Chondrocyte (in vitro differentiated cells): ENCODE results near the gene DCAF6. TPM values are rescaled to one million over a fixed set of nuclear protein-coding genes. Genes with fewer than 3 reads are reported as not detected.

Experiments
- DNase-seq: peaks from one replicate; pipeline ENCODE4 v3.0.0; 2021; ENCODE audit warnings: mixed read lengths, low spot score
- H3K27ac Mint-ChIP-seq: one replicate; pipeline ENCODE4 v1.8.0; 2021; ENCODE audit warnings: mild to moderate bottlenecking, moderate library complexity, mixed read lengths; ENCODE audit not compliant: unreplicated experiment
- H3K27me3 Mint-ChIP-seq: 2 replicates; pipeline ENCODE4 v1.8.0; 2021; ENCODE audit warnings: low read depth, mixed read lengths
- H3K36me3 Mint-ChIP-seq: 2 replicates; pipeline ENCODE4 v1.8.0; 2021; ENCODE audit warnings: low read depth, mixed read lengths
- H3K4me1 Mint-ChIP-seq: 2 replicates; pipeline ENCODE4 v1.8.0; 2021; ENCODE audit warnings: low read depth, mild to moderate bottlenecking, mixed read lengths
- H3K4me3 Mint-ChIP-seq: one replicate; pipeline ENCODE4 v1.8.0; 2021; ENCODE audit warnings: mild to moderate bottlenecking, moderate library complexity, mixed read lengths; ENCODE audit not compliant: unreplicated experiment
- H3K9me3 Mint-ChIP-seq: 2 replicates; pipeline ENCODE4 v1.8.0; 2021; ENCODE audit warnings: low read depth, mixed read lengths
- total RNA-seq: library from RNA; stranded (reverse); gene quantifications from 3 replicates; pipeline ENCODE4 v1.2.1, GENCODE V29; 2021
- TF ChIP-seq, protein P1 (sequence below): fragments of 200-600 bp; sonication (generic); IDR thresholded peaks from 2 replicates; pipeline ENCODE4 v1.5.0; 2021; ENCODE audit warnings: antibody characterized with exemption, mild to moderate bottlenecking, moderate library complexity

DCAF6 gene
- total RNA-seq, 1 donor from 2014 or later, result 49.4 TPM

DNA sequence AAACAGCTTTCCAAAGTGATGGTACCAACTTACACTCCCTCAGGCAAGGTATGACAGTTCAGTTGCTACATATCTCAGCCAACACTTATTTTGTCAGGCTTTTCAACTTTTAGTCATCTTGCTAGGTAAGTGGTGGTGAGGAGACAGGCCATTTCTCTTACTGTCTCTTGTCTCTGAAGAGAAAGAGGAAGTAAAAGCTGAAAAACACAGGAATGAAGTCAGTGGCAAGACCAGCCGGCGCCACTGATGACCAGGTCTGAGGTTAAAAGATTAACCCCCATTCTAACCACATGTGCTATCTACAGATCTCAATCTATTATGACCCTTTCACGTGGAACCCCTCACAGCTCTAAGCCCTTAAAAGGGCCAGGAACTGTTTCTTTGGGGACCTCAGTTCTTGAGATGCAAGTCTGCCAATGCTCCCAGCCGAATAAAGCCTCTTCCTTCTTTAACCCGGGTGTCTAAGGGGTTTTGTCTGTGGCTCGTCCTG is 26.7 kb upstream of the DCAF6 start:
- Mint-ChIP-seq H3K9me3 (peaks cover 9% of the 10 kb centered on the region), H3K27ac (no peak overlapping the region), H3K27me3 (no peaks in the 10 kb centered on the region), H3K4me1 (peaks cover 31% of the 10 kb centered on the region), H3K4me3 (no peak overlapping the region), H3K36me3 (peaks cover 2% of the 10 kb centered on the region)
- TF ChIP-seq, protein P1, sequence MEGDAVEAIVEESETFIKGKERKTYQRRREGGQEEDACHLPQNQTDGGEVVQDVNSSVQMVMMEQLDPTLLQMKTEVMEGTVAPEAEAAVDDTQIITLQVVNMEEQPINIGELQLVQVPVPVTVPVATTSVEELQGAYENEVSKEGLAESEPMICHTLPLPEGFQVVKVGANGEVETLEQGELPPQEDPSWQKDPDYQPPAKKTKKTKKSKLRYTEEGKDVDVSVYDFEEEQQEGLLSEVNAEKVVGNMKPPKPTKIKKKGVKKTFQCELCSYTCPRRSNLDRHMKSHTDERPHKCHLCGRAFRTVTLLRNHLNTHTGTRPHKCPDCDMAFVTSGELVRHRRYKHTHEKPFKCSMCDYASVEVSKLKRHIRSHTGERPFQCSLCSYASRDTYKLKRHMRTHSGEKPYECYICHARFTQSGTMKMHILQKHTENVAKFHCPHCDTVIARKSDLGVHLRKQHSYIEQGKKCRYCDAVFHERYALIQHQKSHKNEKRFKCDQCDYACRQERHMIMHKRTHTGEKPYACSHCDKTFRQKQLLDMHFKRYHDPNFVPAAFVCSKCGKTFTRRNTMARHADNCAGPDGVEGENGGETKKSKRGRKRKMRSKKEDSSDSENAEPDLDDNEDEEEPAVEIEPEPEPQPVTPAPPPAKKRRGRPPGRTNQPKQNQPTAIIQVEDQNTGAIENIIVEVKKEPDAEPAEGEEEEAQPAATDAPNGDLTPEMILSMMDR, result no peak
- no peak for DNase-seq

DNA sequence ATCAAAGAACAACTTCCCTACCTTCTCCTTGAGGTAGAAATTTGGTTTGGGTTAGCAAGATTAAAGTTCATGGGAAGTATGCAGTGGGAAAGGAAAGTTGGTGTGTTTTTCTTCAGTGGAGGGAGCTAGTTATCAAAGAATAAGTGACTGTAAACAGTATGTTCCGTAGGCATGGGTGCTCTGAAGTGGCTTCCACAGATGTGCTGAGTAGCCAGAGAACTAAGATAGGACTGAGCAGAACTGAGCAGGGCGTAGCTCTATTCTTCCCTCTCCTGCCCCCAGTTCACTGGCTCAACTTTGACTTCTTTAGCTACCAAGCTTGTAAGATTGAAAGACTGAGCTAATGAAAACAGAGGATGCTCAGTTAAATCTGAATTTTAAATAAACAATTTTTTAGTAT is 26.0 kb upstream of the DCAF6 start:
- Mint-ChIP-seq H3K9me3 (peaks cover 9% of the 10 kb centered on the region), H3K27me3 (no peaks in the 10 kb centered on the region), H3K27ac (peak overlapping the region; percentile 5), H3K36me3 (peaks cover 4% of the 10 kb centered on the region), H3K4me1 (peaks cover 23% of the 10 kb centered on the region), H3K4me3 (no peak overlapping the region)
- no peak for DNase-seq
- TF ChIP-seq, protein P1, result no peak

DNA sequence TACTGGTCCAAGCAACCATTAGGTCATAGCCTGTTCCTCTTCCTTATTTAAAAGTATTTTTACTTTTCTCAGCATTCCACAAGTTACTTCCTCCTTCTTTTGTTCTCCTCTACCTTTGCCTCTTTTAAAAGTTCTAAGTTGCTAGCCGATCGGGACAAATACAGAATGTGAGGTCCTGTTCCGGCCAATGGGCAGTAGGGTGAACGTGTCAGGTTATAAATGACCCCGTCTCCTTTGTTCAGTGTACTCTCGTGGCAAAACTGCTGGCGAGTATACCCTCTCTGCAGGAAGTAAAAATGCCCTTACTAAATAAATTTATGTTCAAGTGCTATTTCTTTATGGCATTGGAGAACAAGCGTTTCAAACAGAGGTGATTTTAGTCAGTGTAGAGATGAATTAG is 25.1 kb upstream of the DCAF6 start:
- Mint-ChIP-seq H3K4me3 (no peak overlapping the region), H3K27ac (no peak overlapping the region), H3K4me1 (peaks cover 18% of the 10 kb centered on the region), H3K9me3 (peaks cover 9% of the 10 kb centered on the region), H3K36me3 (peaks cover 6% of the 10 kb centered on the region), H3K27me3 (no peaks in the 10 kb centered on the region)
- no peak for DNase-seq
- TF ChIP-seq, protein P1, result no peak

- H3K9me3 Mint-ChIP-seq, result peaks cover 9% of the 10 kb centered on the region
- H3K27ac Mint-ChIP-seq, result no peak overlapping the region
- no peak for DNase-seq
- TF ChIP-seq, protein P1, result no peak
- no peak overlapping the region for H3K4me3 Mint-ChIP-seq
- H3K27me3 Mint-ChIP-seq, result no peaks in the 10 kb centered on the region
- peaks cover 10% of the 10 kb centered on the region for H3K36me3 Mint-ChIP-seq
- peaks cover 18% of the 10 kb centered on the region for H3K4me1 Mint-ChIP-seq
Measured at GRCh38 chr1:167912294-167912693, 24.2 kb upstream of the DCAF6 start.

DNA sequence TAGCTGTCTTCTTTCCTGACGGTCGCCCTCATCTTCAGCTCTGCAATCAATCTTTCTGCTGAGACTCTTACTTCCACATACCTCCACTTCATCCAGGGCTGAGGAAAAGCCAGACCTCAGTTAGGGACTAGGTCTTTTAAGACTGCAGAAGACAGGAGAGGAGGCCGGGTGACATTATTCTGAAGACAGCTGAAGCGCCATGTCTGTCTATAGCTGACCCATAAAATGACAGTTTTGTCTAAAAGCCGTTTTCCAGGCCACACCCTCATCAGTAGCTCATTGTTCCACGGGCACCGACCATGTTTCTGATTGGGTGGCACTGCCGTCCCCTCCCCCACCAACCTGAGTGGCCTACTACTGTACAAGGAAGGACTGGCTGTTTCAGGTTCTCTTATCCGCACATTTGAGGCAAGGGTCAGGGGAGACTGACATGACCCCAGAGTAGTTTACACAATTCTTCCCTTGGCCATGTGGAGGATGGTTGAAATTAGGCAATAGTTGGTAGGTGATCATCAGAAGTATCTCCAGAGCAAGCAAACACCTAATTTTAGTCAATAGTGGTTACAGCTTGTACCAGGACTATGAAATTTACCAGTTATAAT is 22.5 kb upstream of the DCAF6 start, which contains the start of gene ADCY10:
TSS of gene ADCY10 (minus strand) at position 240 of the 602 bp plus-strand sequence. CDS start 8,994 bp downstream, outside the sequence.
- TF ChIP-seq, protein P1, result no peak
- Mint-ChIP-seq H3K27me3 (no peaks in the 10 kb centered on the region), H3K4me3 (no peak within 1 kb of the TSS), H3K4me1 (peaks cover 18% of the 10 kb centered on the region), H3K36me3 (peaks cover 12% of the 10 kb centered on the region), H3K27ac (no peak within 1 kb of the TSS), H3K9me3 (peaks cover 9% of the 10 kb centered on the region)
- DNase-seq, result no peak
